GM13977 (cell line): ENCODE measurements around the gene BLOC1S1.

Experiments
- DNase-seq: peaks from one replicate; pipeline ENCODE4 v3.0.0; 2012; ENCODE audit warnings: low spot score
- CTCF ChIP-seq: IDR thresholded peaks from 2 replicates; pipeline ENCODE4 v1.5.1; 2012; ENCODE audit warnings: mild to moderate bottlenecking, control low read depth; ENCODE audit not compliant: insufficient read depth; ENCODE audit errors: extremely low read depth, missing control alignments
- in situ Hi-C: fragments of 300-500 bp; cut with MboI; formaldehyde crosslinking; loops from one replicate; pipeline ENCODE4 v1.12.0; 2022; ENCODE audit warnings: low sequenced_read_pairs, low pct_unique_long_range_greater_than_20kb, mixed read lengths, inconsistent platforms; ENCODE audit not compliant: unreplicated experiment

The BLOC1S1 gene

GRCh38 chr12:55693323-55694187 is 22.3 kb upstream of the BLOC1S1 start:
- no peak for TF ChIP-seq CTCF
- in situ Hi-C loops = no loop called here
- DNase-seq = no peak

- no peak for DNase-seq
- no peak for TF ChIP-seq CTCF
- in situ Hi-C loops = no loop called here
Measured at GRCh38 chr12:55694188-55694515, 21.7 kb upstream of the BLOC1S1 start.

GRCh38 chr12:55694651-55695050 is 21.2 kb upstream of the BLOC1S1 start:
- TF ChIP-seq CTCF = no peak
- DNase-seq = no peak
- in situ Hi-C loops = no loop called here

- in situ Hi-C loops = no loop called here
- TF ChIP-seq CTCF = no peak
- DNase-seq = no peak
Measured at GRCh38 chr12:55695349-55695748, 20.5 kb upstream of the BLOC1S1 start.

GRCh38 chr12:55696141-55696540 is 19.7 kb upstream of the BLOC1S1 start:
- in situ Hi-C loops = no loop called here
- DNase-seq = no peak
- TF ChIP-seq CTCF = no peak

- no peak for DNase-seq
- no peak for TF ChIP-seq CTCF
- in situ Hi-C loops = no loop called here
Measured at GRCh38 chr12:55696796-55697462, 18.9 kb upstream of the BLOC1S1 start.
